ENCODE measurements around the gene TUBGCP6.

The TUBGCP6 gene

GRCh38 chr22:50289942-50290630, 45.3 kb upstream of the TUBGCP6 start:
- TF ChIP-seq TAF1 (IDR thresholded peaks at IDR 0.05; ENCODE audit: borderline replicate concordance, insufficient read depth, low read length) (no peak), REST (IDR thresholded peaks at IDR 0.05; ENCODE audit: insufficient read depth in 1 of 2, low read depth in 2 of 2, low read length in 2 of 2) (no peak), POLR2AphosphoS5 (IDR thresholded peaks at IDR 0.05; ENCODE audit: low read depth, low read length) (no peak), SIN3A (IDR thresholded peaks at IDR 0.05; ENCODE audit: borderline replicate concordance, insufficient read depth, low read length) (no peak), FOXP2 (optimal IDR thresholded peaks at IDR 0.05; ENCODE audit: borderline replicate concordance, extremely low read depth, extremely low read length, insufficient read depth) (no peak)

- no peak for TF ChIP-seq POLR2AphosphoS5 (IDR thresholded peaks at IDR 0.05; ENCODE audit: low read depth, low read length)
- no peak for TF ChIP-seq REST (IDR thresholded peaks at IDR 0.05; ENCODE audit: insufficient read depth in 1 of 2, low read depth in 2 of 2, low read length in 2 of 2)
- TF ChIP-seq SIN3A (IDR thresholded peaks at IDR 0.05; ENCODE audit: borderline replicate concordance, insufficient read depth, low read length): no peak
- no peak for TF ChIP-seq TAF1 (IDR thresholded peaks at IDR 0.05; ENCODE audit: borderline replicate concordance, insufficient read depth, low read length)
- no peak for TF ChIP-seq FOXP2 (optimal IDR thresholded peaks at IDR 0.05; ENCODE audit: borderline replicate concordance, extremely low read depth, extremely low read length, insufficient read depth)
Observed at GRCh38 chr22:50289151-50289941, 44.5 kb upstream of the TUBGCP6 start.

GRCh38 chr22:50287731-50288130, 42.9 kb upstream of the TUBGCP6 start:
- TF ChIP-seq FOXP2 (optimal IDR thresholded peaks at IDR 0.05; ENCODE audit: borderline replicate concordance, extremely low read depth, extremely low read length, insufficient read depth): no peak
- TF ChIP-seq REST (IDR thresholded peaks at IDR 0.05; ENCODE audit: insufficient read depth in 1 of 2, low read depth in 2 of 2, low read length in 2 of 2): no peak
- no peak for TF ChIP-seq SIN3A (IDR thresholded peaks at IDR 0.05; ENCODE audit: borderline replicate concordance, insufficient read depth, low read length)
- no peak for TF ChIP-seq POLR2AphosphoS5 (IDR thresholded peaks at IDR 0.05; ENCODE audit: low read depth, low read length)
- TF ChIP-seq TAF1 (IDR thresholded peaks at IDR 0.05; ENCODE audit: borderline replicate concordance, insufficient read depth, low read length): no peak

GRCh38 chr22:50286701-50287318, 42.0 kb upstream of the TUBGCP6 start:
- TF ChIP-seq FOXP2 (optimal IDR thresholded peaks at IDR 0.05; ENCODE audit: borderline replicate concordance, extremely low read depth, extremely low read length, insufficient read depth) (no peak), REST (IDR thresholded peaks at IDR 0.05; ENCODE audit: insufficient read depth in 1 of 2, low read depth in 2 of 2, low read length in 2 of 2) (no peak), TAF1 (IDR thresholded peaks at IDR 0.05; ENCODE audit: borderline replicate concordance, insufficient read depth, low read length) (no peak)
